Heart left ventricle (tissue), 13 donors: ENCODE measurements around the gene MMP24.

ENCODE experiments used
- POLR2A ChIP-seq, 2 donors: fragments of 450-650 bp; IDR thresholded peaks; one replicate each; pipeline ENCODE4 v1.6.1; 2017; ENCODE audit warnings: antibody characterized with exemption in 2 of 2, mild to moderate bottlenecking in 2 of 2, moderate library complexity in 2 of 2
- TF ChIP-seq, protein P1 (sequence below), 12 donors: fragments of 200-600 bp; sonication (generic) in 4 of 12; IDR thresholded peaks; one replicate each; pipeline versions ENCODE4 v1.5.0 to v1.8.0; 2018 to 2022; ENCODE audit warnings: antibody characterized with exemption in 12 of 12, mild to moderate bottlenecking in 5 of 12
- donor health status: ischemic (EF 13 %, LVEDD 7.1; RV severe dilation, severe dysfunction).
- donor health status: DM: no; HTN: yes; CAD: no.
- donor health status: DM: no; HTN: no; CAD: no.
- donor health status: ischemic (EF 25% LVEDD 6.9; RV normal size, moderate dysfunction).
- donor health status: ischemic (EF 25% LVEDD 5.7; RV mildly dilated, moderate dysfunction).
- donor health status: ischemic (EF 35%, LVEDD 5.7; RV mildly dilated, moderate dysfunction).
- donor health status: nonischemic (EF 11% LVEDD 7.7; RV severe dilation, severe dysfunction).
- donor health status: DM: yes; HTN: yes; CAD: no.
- donor health status: PGD.
- donor health status: ischemic (EF 29% LVEDD 5.4; RV normal size, mild dysfunction).
- donor health status: nonischemic (EF 23%, LVEDD 6.1; RV moderate dilation, normal function).

DNA sequence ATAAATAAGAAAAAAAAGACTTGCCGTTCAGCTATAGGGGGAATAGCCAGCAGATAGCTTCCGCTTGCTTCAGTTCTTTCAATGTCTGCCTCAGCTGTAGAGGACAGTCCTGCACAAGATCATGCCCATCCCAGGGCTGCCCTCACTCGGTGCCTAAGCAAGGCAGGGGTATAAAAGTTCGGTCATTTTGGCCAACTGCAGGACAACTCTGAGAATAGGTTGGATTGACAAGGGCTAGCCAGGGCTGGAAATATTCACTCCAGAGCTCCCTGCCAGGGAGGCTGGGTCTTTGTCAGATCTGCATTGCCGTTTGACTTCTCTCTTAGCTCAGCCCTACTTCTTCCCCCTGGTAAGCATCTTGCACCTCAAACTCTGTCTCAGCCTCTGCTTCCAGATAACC is 46.2 kb upstream of the MMP24 start:
- TF ChIP-seq, protein P1, sequence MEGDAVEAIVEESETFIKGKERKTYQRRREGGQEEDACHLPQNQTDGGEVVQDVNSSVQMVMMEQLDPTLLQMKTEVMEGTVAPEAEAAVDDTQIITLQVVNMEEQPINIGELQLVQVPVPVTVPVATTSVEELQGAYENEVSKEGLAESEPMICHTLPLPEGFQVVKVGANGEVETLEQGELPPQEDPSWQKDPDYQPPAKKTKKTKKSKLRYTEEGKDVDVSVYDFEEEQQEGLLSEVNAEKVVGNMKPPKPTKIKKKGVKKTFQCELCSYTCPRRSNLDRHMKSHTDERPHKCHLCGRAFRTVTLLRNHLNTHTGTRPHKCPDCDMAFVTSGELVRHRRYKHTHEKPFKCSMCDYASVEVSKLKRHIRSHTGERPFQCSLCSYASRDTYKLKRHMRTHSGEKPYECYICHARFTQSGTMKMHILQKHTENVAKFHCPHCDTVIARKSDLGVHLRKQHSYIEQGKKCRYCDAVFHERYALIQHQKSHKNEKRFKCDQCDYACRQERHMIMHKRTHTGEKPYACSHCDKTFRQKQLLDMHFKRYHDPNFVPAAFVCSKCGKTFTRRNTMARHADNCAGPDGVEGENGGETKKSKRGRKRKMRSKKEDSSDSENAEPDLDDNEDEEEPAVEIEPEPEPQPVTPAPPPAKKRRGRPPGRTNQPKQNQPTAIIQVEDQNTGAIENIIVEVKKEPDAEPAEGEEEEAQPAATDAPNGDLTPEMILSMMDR (IDR thresholded peaks at IDR 0.05): no peak
- TF ChIP-seq POLR2A (IDR thresholded peaks at IDR 0.05): no peak
